Testis (tissue), 3 donors: Measurements from ENCODE around the gene ANKHD1. TPM values are rescaled to one million over a fixed set of nuclear protein-coding genes. Genes with fewer than 3 reads are reported as not detected.

Source experiments
- DNase-seq: peaks from one replicate; pipeline ENCODE4 v3.0.0-alpha.2; 2019
- H3K27ac ChIP-seq, 2 donors: fragments of 200-600 bp; sonication (generic); one replicate each; pipeline ENCODE4 v1.5.1; 2019
- H3K27me3 ChIP-seq: fragments of 200-600 bp; sonication (generic); one replicate; pipeline ENCODE4 v1.5.1; 2019
- H3K36me3 ChIP-seq: fragments of 200-600 bp; sonication (generic); one replicate; pipeline ENCODE4 v1.5.1; 2017; ENCODE audit warnings: low read depth; ENCODE audit errors: missing control alignments
- H3K4me1 ChIP-seq: fragments of 200-600 bp; sonication (generic); one replicate; pipeline ENCODE4 v1.5.1; 2019
- H3K4me3 ChIP-seq, 2 donors: fragments of 200-600 bp; sonication (generic); one replicate each; pipeline ENCODE4 v1.5.1; 2017 to 2019
- H3K9me3 ChIP-seq: fragments of 200-600 bp; sonication (generic); one replicate; pipeline ENCODE4 v1.5.1; 2017
- CTCF ChIP-seq, 3 experiments: fragments of 450-650 bp in 2 of 3; fragments of 200-600 bp in 1 of 3; sonication (generic) in 1 of 3; IDR thresholded peaks; one replicate each; pipeline ENCODE4 v1.5.1; 2016 to 2019; ENCODE audit warnings: antibody characterized with exemption in 3 of 3, mild to moderate bottlenecking in 2 of 3, moderate library complexity in 1 of 3
- POLR2A ChIP-seq: fragments of 450-650 bp; IDR thresholded peaks from one replicate; pipeline ENCODE4 v1.6.1; 2017; ENCODE audit warnings: antibody characterized with exemption, mild to moderate bottlenecking, moderate library complexity
- WGBS, 2 donors: methylation state at CpG; one replicate each; pipeline ENCODE4 v1.1.5; 2018; 5-methylcytosine and 5-hydroxymethylcytosine counted together
- intact Hi-C: fragments of 100-400 bp; cut with DNase I; formaldehyde crosslinking; loops from one replicate; pipeline ENCODE4 v1.15.1; 2023; ENCODE audit warnings: low total_unique reads
- polyA plus RNA-seq: library from polyadenylated mRNA; stranded (reverse); fragments of 350-450 nt; fragmentation: Illumina TruSeq; extraction: RNeasy Lipid Tissue Mini Kit (QIAGEN cat#74804); gene quantifications from one replicate; pipeline ENCODE4 v1.2.3, GENCODE V29; 2014; ENCODE audit warnings: low read depth, low replicate concordance; ENCODE audit not compliant: insufficient read depth
- total RNA-seq, 2 donors: library from RNA; depleted of rRNA; stranded (reverse); fragments of >200 nt; gene quantifications; one replicate each; pipeline ENCODE4 v1.2.3, GENCODE V29; 2016

ANKHD1 gene
- total and polyA plus RNA-seq, 3 donors from 2014 or later, result 70.0 to 172 (median 170) TPM

DNA sequence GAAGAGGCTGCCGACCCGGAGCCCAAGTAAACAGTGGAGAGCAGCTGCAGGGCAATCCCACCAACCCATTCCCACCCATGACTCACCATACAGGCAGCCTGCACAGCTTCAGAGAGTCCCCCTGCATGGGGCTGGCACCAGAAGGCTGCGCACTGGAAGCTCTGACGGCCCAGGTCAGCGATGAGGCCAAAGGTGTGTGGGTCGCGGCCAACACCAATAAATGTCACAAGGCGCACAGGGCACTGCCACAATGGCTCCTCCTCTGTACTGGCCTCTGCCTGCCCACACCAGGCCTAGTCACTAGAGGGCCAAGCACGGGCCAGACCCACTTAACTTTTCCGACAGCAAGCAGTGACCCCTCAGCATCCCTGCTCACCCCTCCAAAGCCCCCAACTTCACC lies 158.6 kb downstream of the ANKHD1 start:
- no peaks in the 10 kb centered on the region for H3K36me3 ChIP-seq
- no peaks in the 10 kb centered on the region for H3K9me3 ChIP-seq
- DNase-seq, result no peak
- no peaks in the 10 kb centered on the region for H3K27me3 ChIP-seq
- no peak overlapping the region for H3K27ac ChIP-seq
- intact Hi-C loops, result no loop called here
- no peak for TF ChIP-seq CTCF (IDR thresholded peaks at IDR 0.05)
- no peak for TF ChIP-seq POLR2A
- no peak overlapping the region for H3K4me3 ChIP-seq
- H3K4me1 ChIP-seq, result peaks cover 37% of the 10 kb centered on the region
- 85 to 89% methylated on average over 10 of the region's 10 CpGs for WGBS, 2 donors

DNA sequence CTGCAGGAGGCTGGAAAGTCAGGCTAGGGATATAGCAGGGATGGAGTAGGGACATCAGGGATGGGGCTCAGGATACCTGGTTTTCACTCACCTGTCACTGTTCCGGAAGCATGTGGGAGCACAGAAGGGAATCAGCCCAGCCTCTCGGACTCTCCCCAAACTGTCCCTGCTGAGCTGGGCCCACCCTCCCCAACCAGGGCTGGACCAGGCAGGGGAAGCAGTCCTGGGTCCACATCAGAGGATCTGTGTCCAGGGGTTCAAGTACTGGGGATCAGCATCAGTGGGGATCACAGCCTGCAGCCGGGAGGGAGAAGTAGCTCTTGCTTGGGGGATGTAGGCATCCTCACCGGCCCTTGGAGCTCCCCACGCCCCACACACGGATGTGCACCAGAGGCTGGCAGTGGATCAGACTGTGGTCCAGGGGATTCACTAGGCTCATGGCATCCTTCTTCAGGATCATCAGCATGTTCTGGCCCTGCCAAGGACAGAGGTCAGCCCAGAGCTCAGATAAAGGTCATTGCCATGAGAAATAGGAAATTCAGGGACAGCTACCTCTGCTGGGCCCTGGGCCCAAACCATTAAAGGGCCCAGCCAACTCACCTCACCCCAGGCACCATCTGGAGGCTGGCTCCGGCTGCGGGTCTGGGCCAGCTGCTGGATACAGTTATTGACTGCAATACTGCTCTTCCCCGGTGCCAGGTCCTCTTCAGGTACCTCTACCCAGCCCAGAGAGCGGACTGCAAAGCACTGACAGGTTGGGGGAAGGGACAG lies 160.3 kb downstream of the ANKHD1 start:
- peaks cover 30% of the 10 kb centered on the region for H3K4me1 ChIP-seq
- H3K27ac ChIP-seq, result no peak overlapping the region
- no peak overlapping the region for H3K4me3 ChIP-seq
- no peaks in the 10 kb centered on the region for H3K9me3 ChIP-seq
- H3K27me3 ChIP-seq, result no peaks in the 10 kb centered on the region
- intact Hi-C loops, result no loop called here
- no peak for TF ChIP-seq POLR2A
- TF ChIP-seq CTCF (IDR thresholded peaks at IDR 0.05), result no peak
- WGBS, 2 donors, result 88 to 91% methylated on average over 8 to 10 of the region's 10 CpGs
- H3K36me3 ChIP-seq, result no peaks in the 10 kb centered on the region
- DNase-seq, result no peak

DNA sequence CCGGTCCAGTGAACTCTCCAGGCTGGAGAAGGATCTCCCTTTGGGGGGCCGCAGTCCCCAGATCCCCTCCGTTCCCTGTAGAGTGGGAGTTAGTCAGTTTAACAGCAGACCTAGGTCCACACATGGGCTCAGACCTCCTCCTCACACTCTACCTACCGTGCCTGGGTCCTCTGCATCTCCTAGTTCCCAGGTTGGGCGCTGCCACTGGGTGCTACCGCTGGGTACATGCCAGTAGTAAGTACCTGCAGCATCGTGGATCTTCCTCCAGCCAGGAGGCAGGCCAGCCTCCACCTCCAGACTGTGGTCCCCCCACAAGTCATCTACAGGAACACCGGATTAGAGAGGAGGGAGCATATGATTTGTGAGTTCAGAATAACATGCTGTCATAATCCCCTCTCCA lies 162.0 kb downstream of the ANKHD1 start:
- Histone ChIP-seq H3K36me3 (no peaks in the 10 kb centered on the region), H3K4me1 (peaks cover 23% of the 10 kb centered on the region), H3K4me3 (peak overlapping the region; percentile 61 to 76), H3K9me3 (no peaks in the 10 kb centered on the region), H3K27ac (peak overlapping the region; percentile 86 to 93), H3K27me3 (no peaks in the 10 kb centered on the region)
- TF ChIP-seq CTCF (IDR thresholded peaks at IDR 0.05) (no peak), POLR2A (no peak)
- DNase-seq, result no peak
- WGBS, 2 donors, result 37 to 43% methylated on average over 8 of the region's 8 CpGs
- intact Hi-C loops, result no loop called here

DNA sequence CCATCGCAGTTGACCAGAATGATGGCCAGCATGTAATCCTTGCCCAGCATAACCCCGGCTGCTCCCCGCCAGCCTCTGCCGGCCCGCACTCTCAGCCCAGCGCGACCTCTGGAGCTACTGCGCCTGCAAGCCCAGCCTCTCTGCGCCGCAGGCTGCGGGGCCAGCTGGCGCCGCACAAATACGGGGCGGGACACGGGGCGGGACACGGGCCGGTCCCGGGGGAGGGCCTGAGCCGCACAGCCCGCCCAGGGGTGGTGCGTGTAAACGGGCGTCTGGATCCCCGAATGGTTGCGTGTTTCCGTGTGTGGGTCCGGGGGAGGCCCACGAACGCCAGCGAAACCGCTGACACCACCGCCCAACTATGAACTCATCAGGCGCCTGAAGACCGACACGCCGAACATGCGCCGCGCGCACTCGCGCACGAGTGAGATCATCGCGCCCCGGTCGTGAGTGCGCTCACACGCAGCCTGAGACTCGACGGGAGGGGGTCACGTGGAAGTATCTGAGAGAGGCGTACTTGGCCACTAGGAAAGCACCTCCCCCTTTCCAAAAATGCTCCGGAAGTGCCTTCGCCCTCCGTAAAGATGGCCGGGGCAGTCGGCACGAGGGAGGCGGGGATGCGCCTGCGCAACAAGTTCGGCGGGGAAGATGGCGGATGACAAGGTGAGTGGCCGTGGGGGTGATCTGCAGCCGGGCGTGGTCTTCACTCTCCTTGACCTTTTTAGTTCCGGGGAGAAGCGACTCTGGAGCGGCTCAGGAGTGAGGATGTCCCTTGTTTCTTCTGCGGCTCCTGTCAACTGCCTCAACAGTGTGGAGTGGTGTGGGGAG lies 162.8 kb downstream of the ANKHD1 start, which contains the start of the genes APBB3 and SLC35A4:
TSS of gene APBB3 (minus strand) at position 403 of the 828 bp plus-strand sequence. CDS start at position 50, 353 bp downstream.
TSS of gene SLC35A4 (plus strand) at position 633 of the 828 bp plus-strand sequence. CDS start 2,342 bp downstream, outside the sequence.
- intact Hi-C loops, result no loop called here

More for the DNA sequence above, 162.8 kb downstream of the ANKHD1 start, which contains the start of the genes APBB3 and SLC35A4:
- Histone ChIP-seq H3K4me3 (peak within 1 kb of the TSS; percentile 61 to 76), H3K27me3 (no peaks in the 10 kb centered on the region), H3K9me3 (no peaks in the 10 kb centered on the region), H3K36me3 (no peaks in the 10 kb centered on the region), H3K4me1 (peaks cover 29% of the 10 kb centered on the region), H3K27ac (peak within 1 kb of the TSS; percentile 86 to 93)
- DNase-seq, result peak; percentile 98
- TF ChIP-seq CTCF (IDR thresholded peaks at IDR 0.05) (peak in 1 of 3 experiments; percentile 15), POLR2A (peak; percentile 36)
- WGBS, 2 donors, result 0% methylated on average over 19 to 66 of the region's 74 CpGs
